Osteoblast (primary cell): ENCODE measurements around the gene DEFB131A. TPM values are rescaled to one million over a fixed set of nuclear protein-coding genes. Genes with fewer than 3 reads are reported as not detected.
"Not testable (repeated sequence)": the region's sequence is repeated elsewhere in the genome, so short reads cannot be mapped to it uniquely, and the experiment has no call there.

Experiments used
- DNase-seq: peaks from one replicate; pipeline ENCODE4 v3.0.0; 2011; ENCODE audit warnings: low spot score, mixed read lengths; ENCODE audit not compliant: insufficient read length; ENCODE audit errors: missing footprints
- H2AFZ ChIP-seq: 2 replicates; pipeline ENCODE4 v1.6.0; 2011; ENCODE audit warnings: mild to moderate bottlenecking, low read length
- H3K27ac ChIP-seq: 2 replicates; pipeline ENCODE4 v1.5.1; 2011; ENCODE audit warnings: mild to moderate bottlenecking, low read depth, low read length, moderate library complexity
- H3K27me3 ChIP-seq: 2 replicates; pipeline ENCODE4 v1.6.0; 2012; ENCODE audit warnings: mild to moderate bottlenecking, control low read depth, inconsistent platforms, low read length, moderate library complexity; ENCODE audit not compliant: insufficient read depth
- H3K36me3 ChIP-seq: 2 replicates; pipeline ENCODE4 v1.5.1; 2011; ENCODE audit warnings: mild to moderate bottlenecking, low read length, control low read depth, moderate library complexity; ENCODE audit not compliant: insufficient read depth
- H3K4me1 ChIP-seq: 2 replicates; pipeline ENCODE4 v1.5.1; 2011; ENCODE audit warnings: mild to moderate bottlenecking, low read length, control low read depth, moderate library complexity; ENCODE audit not compliant: insufficient read depth
- H3K4me2 ChIP-seq: 2 replicates; pipeline ENCODE4 v1.6.0; 2011; ENCODE audit warnings: mild to moderate bottlenecking, low read length; ENCODE audit not compliant: insufficient read depth
- H3K4me3 ChIP-seq: fragments of 200-600 bp; sonication (generic); 3 replicates; pipeline ENCODE4 v1.5.1; 2012; ENCODE audit warnings: mild to moderate bottlenecking, low read length, inconsistent platforms; ENCODE audit not compliant: insufficient read depth
- H3K79me2 ChIP-seq: 2 replicates; pipeline ENCODE4 v1.6.0; 2012; ENCODE audit warnings: mild to moderate bottlenecking, low read length, control low read depth, inconsistent platforms; ENCODE audit not compliant: insufficient read depth
- H3K9me3 ChIP-seq: 2 replicates; pipeline ENCODE4 v1.5.1; 2011; ENCODE audit warnings: low read depth, low read length, control low read depth
- H4K20me1 ChIP-seq: 2 replicates; pipeline ENCODE4 v1.6.0; 2012; ENCODE audit warnings: mild to moderate bottlenecking, low read length, control low read depth; ENCODE audit not compliant: insufficient read depth
- small RNA-seq: library from RNA; depleted of rRNA; stranded (forward); fragments of <200 nt; gene quantifications from one replicate; pipeline ENCODE3, GENCODE V24; 2012
- total RNA-seq: library from RNA; depleted of rRNA; stranded (reverse); fragments of >200 nt; gene quantifications from 2 replicates; pipeline ENCODE4 v1.2.3, GENCODE V29; 2012

DEFB131A gene
- total RNA-seq, 1 donor = not detected

DNA sequence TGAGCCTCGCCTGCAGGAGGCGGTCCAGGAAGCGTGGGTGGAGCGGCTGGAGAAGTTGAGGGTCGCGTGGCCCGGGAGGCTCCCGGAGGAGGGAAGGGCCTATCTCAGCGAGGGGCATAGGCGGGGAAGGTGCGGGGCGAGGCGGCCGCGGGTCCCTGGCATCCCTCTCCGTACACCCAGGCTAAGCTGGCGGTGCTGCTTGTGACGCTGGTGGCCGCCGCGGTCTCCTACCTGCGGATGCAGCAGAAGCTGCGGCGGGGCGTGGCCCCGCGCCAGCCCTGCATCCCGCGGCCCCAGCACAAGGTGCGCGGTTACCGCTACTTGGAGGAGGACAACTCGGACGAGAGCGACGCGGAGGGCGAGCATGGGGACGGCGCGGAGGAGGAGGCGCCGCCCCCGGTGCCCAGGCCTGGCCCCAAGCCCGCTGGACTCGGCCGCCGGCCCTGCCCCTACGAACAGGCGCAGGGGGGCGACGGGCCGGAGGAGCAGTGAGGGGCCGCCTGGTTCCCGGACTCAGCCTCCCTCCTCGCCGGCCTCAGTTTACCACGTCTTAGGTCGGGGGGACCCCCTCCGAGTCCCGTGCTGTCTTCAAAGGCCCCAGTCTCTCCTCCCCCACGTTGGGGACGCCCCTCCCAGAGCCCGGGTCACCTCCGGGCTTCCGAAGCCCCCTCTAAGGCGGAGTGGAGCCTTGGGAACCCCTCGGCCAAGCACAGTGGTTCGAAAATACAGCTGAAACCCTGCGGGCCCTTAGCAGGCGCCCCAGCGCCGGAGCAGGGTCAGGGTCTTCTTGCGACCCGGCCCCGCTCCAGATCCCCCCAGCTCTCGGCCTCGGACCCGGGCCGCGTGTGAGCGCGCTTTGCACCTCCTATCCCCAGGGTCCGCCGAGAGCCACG, 53.6 kb downstream of the DEFB131A start:
- not testable (repeated sequence) for H3K9me3 ChIP-seq, H3K79me2 ChIP-seq, DNase-seq, H3K4me3 ChIP-seq, H3K36me3 ChIP-seq, H3K27ac ChIP-seq, H2AFZ ChIP-seq, H3K4me2 ChIP-seq, H3K27me3 ChIP-seq, H4K20me1 ChIP-seq, H3K4me1 ChIP-seq

DNA sequence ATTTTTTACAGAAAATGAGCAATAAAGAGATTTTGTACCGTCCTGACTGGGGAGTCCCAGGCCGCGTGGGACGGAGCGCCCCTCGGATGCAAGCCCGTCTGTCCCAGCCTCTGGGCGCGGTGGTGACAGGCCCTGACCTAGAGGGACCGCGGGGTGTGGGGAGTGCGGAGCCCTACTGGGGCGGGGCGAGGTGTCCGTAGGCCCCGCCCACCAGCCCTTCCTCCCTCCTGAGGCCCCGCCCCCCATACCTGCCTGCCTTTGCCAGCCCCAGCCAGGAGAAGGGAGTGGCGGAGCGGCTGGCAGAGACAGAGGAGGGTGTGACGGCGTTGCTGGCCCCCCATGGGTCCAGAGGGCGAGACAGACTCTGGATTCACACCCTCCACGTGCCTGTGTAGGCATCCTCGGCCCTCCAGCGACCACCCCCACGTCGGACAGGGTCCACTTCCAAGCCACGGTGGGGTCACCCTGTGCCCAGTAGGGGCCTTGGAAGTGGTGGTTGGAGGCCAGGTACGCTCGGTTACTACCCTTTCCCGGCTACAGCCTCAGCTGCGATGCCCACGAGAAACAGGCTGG, 54.3 kb downstream of the DEFB131A start:
- not testable (repeated sequence) for DNase-seq, H3K4me3 ChIP-seq, H3K36me3 ChIP-seq, H3K27ac ChIP-seq, H2AFZ ChIP-seq, H3K4me2 ChIP-seq, H3K27me3 ChIP-seq, H4K20me1 ChIP-seq, H3K79me2 ChIP-seq, H3K9me3 ChIP-seq, H3K4me1 ChIP-seq

DNA sequence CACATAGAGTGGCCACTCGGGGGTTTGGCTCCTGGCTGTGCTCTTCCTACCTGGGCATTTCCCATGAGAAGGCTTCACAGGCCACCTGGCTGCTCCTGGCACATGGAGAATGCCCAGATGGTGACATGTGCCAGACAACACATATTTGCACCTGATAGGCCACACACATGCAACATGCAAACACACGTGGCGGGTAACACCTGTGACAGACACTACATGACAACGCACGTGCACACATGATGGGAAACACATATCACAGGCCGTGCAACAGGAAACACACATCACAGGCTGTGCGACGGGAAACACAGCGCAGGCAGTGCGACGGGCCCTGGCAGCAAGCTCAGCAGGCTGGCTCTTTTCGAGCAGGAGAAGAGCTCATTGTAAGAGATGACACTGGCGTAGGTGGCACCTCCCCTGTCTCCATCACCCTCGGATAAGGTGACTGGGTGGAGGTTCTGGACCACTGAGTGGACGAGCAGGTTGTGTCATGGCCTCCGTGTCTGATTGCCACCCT, 55.8 kb downstream of the DEFB131A start:
- not testable (repeated sequence) for H3K4me1 ChIP-seq, H3K27ac ChIP-seq, H3K79me2 ChIP-seq, H3K4me2 ChIP-seq, H3K36me3 ChIP-seq, H3K4me3 ChIP-seq, H2AFZ ChIP-seq, H3K27me3 ChIP-seq, H3K9me3 ChIP-seq, H4K20me1 ChIP-seq
- DNase-seq = peak; percentile 26

Small RNAs within 50 kb of the gene (small RNA-seq; reads per million reads assigned to genes)
- not detected for gene RNA5SP153

Other genes starting within 250 kb of the DEFB131A start
- not detected in 2 replicates for gene USP17L10, start 233.8 kb upstream of the DEFB131A start, total RNA-seq
- not detected in 2 replicates for gene USP17L11, start 229.0 kb upstream of the DEFB131A start, total RNA-seq
- not detected in 2 replicates for gene USP17L12, start 224.3 kb upstream of the DEFB131A start, total RNA-seq
- not detected in 2 replicates for gene USP17L13, start 219.5 kb upstream of the DEFB131A start, total RNA-seq
- gene USP17L15, start 210.0 kb upstream of the DEFB131A start, total RNA-seq = not detected in 2 replicates
- not detected in 2 replicates for gene USP17L17, start 200.5 kb upstream of the DEFB131A start, total RNA-seq
- not detected in 2 replicates for gene USP17L18, start 195.8 kb upstream of the DEFB131A start, total RNA-seq
- not detected in 2 replicates for gene USP17L19, start 191.0 kb upstream of the DEFB131A start, total RNA-seq
- gene USP17L20, start 186.3 kb upstream of the DEFB131A start, total RNA-seq = not detected in 2 replicates
- not detected in 2 replicates for gene USP17L21, start 181.5 kb upstream of the DEFB131A start, total RNA-seq
- gene USP17L22, start 176.8 kb upstream of the DEFB131A start, total RNA-seq = not detected in 2 replicates
- not detected in 2 replicates for gene USP17L24, start 119.2 kb upstream of the DEFB131A start, total RNA-seq
- not detected in 2 replicates for gene USP17L25, start 114.5 kb upstream of the DEFB131A start, total RNA-seq
- gene USP17L26, start 109.8 kb upstream of the DEFB131A start, total RNA-seq = not detected in 2 replicates
- not detected in 2 replicates for gene USP17L5, start 105.0 kb upstream of the DEFB131A start, total RNA-seq
- not detected in 2 replicates for gene USP17L27, start 100.3 kb upstream of the DEFB131A start, total RNA-seq
- gene USP17L28, start 95.5 kb upstream of the DEFB131A start, total RNA-seq = not detected in 2 replicates
- not detected in 2 replicates for gene USP17L29, start 90.8 kb upstream of the DEFB131A start, total RNA-seq
- gene USP17L30, start 81.3 kb upstream of the DEFB131A start, total RNA-seq = not detected in 2 replicates